ENCODE data around the gene MPI.

DNA sequence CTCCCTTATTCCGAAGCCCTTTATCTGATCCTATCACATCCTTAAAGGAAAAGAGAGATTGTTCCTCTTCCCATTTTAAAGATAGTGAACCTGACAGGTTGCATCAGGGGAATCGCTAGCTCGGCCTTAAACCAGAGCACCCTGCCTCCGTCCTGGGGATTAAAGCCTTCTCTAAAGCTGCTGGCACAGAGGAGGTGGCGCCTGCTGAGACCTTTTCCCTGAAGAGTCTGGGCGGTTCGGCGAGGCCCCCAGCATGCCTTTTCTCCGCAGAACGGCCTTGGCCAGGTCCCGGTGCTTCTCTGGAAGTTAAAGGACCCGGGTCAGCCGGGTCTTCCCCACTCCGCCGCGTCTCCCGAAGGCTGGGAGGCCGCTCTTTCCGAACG, 16.2 kb downstream of the MPI start:
- TF ChIP-seq, protein P1, sequence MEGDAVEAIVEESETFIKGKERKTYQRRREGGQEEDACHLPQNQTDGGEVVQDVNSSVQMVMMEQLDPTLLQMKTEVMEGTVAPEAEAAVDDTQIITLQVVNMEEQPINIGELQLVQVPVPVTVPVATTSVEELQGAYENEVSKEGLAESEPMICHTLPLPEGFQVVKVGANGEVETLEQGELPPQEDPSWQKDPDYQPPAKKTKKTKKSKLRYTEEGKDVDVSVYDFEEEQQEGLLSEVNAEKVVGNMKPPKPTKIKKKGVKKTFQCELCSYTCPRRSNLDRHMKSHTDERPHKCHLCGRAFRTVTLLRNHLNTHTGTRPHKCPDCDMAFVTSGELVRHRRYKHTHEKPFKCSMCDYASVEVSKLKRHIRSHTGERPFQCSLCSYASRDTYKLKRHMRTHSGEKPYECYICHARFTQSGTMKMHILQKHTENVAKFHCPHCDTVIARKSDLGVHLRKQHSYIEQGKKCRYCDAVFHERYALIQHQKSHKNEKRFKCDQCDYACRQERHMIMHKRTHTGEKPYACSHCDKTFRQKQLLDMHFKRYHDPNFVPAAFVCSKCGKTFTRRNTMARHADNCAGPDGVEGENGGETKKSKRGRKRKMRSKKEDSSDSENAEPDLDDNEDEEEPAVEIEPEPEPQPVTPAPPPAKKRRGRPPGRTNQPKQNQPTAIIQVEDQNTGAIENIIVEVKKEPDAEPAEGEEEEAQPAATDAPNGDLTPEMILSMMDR (IDR thresholded peaks at IDR 0.05) = no peak
- TF ChIP-seq POLR2A (IDR thresholded peaks at IDR 0.05) = no peak
